Heart left ventricle (tissue), 13 donors: ENCODE measurements around the gene ACAP3.

ENCODE experiments used
- CTCF ChIP-seq, 12 donors: fragments of 200-600 bp; sonication (generic) in 4 of 12; IDR thresholded peaks; one replicate each; pipeline versions ENCODE4 v1.5.0 to v1.8.0; 2018 to 2022; ENCODE audit warnings: antibody characterized with exemption in 12 of 12, mild to moderate bottlenecking in 5 of 12
- POLR2A ChIP-seq, 2 donors: fragments of 450-650 bp; IDR thresholded peaks; one replicate each; pipeline ENCODE4 v1.6.1; 2017; ENCODE audit warnings: antibody characterized with exemption in 2 of 2, mild to moderate bottlenecking in 2 of 2, moderate library complexity in 2 of 2
- donor health status: ischemic (EF 13 %, LVEDD 7.1; RV severe dilation, severe dysfunction).
- donor health status: DM: no; HTN: yes; CAD: no.
- donor health status: DM: no; HTN: no; CAD: no.
- donor health status: ischemic (EF 25% LVEDD 6.9; RV normal size, moderate dysfunction).
- donor health status: ischemic (EF 25% LVEDD 5.7; RV mildly dilated, moderate dysfunction).
- donor health status: ischemic (EF 35%, LVEDD 5.7; RV mildly dilated, moderate dysfunction).
- donor health status: nonischemic (EF 11% LVEDD 7.7; RV severe dilation, severe dysfunction).
- donor health status: DM: yes; HTN: yes; CAD: no.
- donor health status: PGD.
- donor health status: ischemic (EF 29% LVEDD 5.4; RV normal size, mild dysfunction).
- donor health status: nonischemic (EF 23%, LVEDD 6.1; RV moderate dilation, normal function).

GRCh38 chr1:1355416-1355815, 47.7 kb upstream of the ACAP3 start:
- no peak for TF ChIP-seq POLR2A (IDR thresholded peaks at IDR 0.05)
- no peak for TF ChIP-seq CTCF (IDR thresholded peaks at IDR 0.05)
